Fibroblast of mammary gland (primary cell): Measurements from ENCODE around the gene LZTS2.
A peak's percentile ranks its signal among the peaks of the same experiment; 100 is the strongest.
"Not testable (repeated sequence)": the region's sequence is repeated elsewhere in the genome, so short reads cannot be mapped to it uniquely, and the experiment has no call there.

Experiments used
- DNase-seq: peaks from one replicate; pipeline ENCODE4 v3.0.0-alpha.2; 2010; ENCODE audit warnings: low read depth
- H3K4me3 ChIP-seq: 2 replicates; pipeline ENCODE4 v1.5.1; 2011; ENCODE audit warnings: low read depth, mild to moderate bottlenecking, low read length, moderate library complexity; ENCODE audit not compliant: control insufficient read depth
- TF ChIP-seq, protein P1 (sequence below): conservative IDR thresholded peaks from 2 replicates; pipeline ENCODE4 v1.5.1; 2011; ENCODE audit warnings: low read depth, low read length, inconsistent platforms; ENCODE audit not compliant: control insufficient read depth, insufficient read depth

Gene LZTS2

DNA sequence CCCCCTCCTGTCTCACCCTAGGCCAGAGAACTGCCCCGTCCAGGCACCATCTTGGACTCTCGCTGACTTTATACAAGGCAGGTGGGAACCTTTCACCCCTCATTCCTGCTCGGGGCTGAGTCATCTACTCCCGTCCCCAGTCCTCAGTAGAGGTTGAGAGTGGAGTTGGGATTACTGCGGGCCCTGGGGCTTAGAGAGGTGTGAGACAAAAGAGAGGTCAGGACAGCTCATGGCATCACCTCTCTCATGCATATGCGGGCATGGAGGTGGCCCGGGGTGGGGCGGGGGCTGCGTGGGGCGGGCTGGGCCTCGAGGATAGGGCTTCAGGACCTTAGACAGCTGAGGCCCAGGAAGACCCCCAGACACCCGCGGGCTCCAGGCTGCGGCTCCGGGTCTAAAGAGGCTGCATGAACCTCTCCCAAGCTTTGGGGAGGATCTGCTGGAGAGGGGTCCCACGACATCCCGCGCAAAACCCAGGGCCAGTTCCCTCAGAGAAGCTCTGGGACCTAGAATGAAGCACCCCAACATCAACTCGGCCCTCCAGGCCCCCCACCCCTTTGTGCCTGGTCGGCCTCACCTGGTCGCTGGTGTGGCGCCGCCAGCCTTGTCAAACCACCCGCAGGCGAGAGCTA, 31.0 kb downstream of the LZTS2 start:
- H3K4me3 ChIP-seq = peak overlapping the region; percentile 86
- no peak for DNase-seq
- TF ChIP-seq, protein P1, sequence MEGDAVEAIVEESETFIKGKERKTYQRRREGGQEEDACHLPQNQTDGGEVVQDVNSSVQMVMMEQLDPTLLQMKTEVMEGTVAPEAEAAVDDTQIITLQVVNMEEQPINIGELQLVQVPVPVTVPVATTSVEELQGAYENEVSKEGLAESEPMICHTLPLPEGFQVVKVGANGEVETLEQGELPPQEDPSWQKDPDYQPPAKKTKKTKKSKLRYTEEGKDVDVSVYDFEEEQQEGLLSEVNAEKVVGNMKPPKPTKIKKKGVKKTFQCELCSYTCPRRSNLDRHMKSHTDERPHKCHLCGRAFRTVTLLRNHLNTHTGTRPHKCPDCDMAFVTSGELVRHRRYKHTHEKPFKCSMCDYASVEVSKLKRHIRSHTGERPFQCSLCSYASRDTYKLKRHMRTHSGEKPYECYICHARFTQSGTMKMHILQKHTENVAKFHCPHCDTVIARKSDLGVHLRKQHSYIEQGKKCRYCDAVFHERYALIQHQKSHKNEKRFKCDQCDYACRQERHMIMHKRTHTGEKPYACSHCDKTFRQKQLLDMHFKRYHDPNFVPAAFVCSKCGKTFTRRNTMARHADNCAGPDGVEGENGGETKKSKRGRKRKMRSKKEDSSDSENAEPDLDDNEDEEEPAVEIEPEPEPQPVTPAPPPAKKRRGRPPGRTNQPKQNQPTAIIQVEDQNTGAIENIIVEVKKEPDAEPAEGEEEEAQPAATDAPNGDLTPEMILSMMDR = no peak

DNA sequence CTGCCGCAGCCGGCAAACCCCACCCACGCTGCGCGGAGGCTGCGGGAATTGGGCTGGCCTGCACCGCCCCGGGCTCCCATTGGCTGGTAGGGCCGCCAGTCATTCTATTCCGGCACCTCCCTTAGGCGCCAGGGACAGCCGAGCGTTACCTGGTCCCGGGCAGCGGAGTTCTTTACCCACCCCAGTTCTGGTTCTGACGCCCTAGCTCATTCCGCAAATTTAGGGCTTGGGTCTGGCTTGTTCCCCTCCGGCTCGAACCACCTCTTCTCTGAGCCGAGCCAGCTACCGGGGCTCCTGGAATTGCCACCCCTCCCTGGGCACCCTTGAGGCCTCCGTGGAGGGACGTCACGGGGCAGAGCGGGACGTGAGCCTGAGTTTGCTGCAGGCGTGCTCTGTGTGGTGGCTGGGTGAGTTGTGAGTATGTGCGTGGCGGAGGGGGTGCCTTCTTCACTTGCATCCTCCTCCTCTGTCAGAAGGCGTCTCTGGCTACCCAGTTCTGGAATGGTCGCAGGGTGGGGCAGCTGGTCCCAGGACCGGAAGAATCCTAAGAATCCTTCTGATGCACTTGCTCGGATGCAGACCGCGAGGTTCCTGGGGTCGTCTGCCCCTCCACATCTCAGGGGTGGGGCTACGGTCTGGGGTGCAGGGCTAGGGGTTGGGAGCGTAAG, 31.7 kb downstream of the LZTS2 start, which contains the start of the genes PDZD7 and SFXN3:
Gene PDZD7, minus strand, starts transcription at position 2 of the 668 bp plus-strand sequence. CDS start 910 bp downstream, outside the sequence.
Gene SFXN3, plus strand, starts transcription at position 107 of the 668 bp plus-strand sequence. CDS start 3,461 bp downstream, outside the sequence.
- H3K4me3 ChIP-seq = peak within 1 kb of the TSS; percentile 86
- DNase-seq = peak; percentile 88
- TF ChIP-seq, protein P1 = no peak

DNA sequence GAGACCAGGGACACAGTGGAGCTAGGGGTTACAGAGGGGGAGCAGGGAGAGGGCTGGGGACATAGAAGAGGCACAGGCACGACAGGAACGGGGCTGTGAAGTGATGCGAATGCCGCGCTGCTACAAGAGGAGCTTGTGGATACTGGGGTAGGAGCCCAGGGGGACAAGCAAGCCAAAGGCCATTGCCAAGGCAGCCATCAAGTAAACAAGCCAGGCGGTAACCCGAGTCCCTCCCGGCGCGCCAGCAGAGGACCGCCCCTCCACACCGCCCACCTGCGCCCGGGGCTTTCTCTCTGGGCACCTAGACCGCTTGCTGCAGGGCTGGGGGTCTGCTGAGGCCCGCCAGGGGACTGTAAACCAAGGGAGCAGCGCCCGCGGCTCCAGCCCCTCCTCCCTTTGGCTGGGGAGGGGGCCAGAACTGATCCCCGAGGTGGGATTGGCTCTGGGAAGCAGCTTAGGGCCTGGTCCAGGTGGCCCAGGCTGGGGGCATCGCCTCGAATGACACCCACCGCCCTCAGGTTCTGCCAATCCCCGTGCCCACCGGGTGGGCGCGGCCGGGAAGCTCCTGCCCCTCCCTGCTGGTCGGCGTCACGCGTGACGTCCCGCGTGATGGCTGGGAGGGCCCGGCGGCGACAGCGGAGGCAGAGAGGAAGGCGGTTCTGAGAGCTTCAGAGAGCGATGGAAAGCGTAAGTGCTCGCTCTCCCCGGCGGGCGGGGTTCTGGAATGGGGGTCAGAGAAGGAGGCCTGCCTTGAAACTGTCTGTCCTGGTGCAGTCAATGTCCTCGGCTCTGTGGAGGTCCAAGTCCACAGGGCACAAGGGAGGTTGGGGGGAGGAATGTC, 32.4 kb downstream of the LZTS2 start:
- TF ChIP-seq, protein P1 = no peak
- DNase-seq = peak; percentile 56

DNA sequence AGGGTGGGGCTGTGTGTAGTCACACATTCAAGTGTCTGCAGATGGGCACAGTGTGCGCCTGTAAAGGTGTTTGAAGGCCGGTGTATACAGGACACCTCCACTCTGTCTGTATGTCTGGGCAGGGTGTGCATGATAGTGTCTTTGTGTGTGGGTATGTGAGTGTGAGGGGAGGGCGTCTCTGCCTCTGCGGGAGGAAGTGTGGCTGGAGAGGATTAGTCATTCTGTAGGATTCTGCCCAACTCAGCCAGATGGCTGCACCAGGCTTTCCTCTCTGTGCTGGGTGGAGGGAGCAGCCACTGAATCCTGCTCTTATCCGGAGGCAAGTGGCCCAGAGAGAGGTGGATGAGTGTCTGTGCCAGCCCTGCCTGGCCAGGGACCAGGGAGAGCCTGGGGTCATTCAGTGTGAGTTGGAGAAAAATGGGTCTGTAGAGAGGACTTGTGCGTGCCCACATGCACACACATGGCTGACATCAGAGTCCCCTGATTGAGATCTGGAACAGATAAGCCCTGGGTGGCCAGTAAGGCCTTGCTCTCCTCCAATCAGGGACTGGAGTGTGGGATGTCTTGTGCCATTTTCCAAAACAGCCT, 33.1 kb downstream of the LZTS2 start:
- peak overlapping the region; percentile 86 for H3K4me3 ChIP-seq
- TF ChIP-seq, protein P1 = no peak
- DNase-seq = peak; percentile 88

More for the DNA sequence above, 32.4 kb downstream of the LZTS2 start:
- H3K4me3 ChIP-seq = peak overlapping the region; percentile 86

DNA sequence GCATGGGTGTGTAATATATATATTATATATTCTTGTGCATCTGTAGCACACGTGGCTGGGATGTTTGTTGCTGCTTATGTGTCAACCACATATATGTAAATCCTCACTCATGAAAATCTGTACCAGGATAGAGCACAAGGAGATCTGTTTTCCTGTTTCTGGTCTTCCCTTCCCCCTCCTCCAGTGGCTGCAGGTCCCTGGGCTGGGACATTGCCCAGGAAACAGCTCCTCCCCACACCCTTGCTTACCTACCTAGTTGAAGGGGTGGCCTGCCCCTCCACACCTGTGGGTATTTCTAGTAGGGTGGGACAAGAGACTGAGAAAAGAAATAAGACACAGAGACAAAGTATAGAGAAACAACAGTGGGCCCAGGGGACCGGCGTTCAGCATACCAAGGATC, 33.7 kb downstream of the LZTS2 start:
- TF ChIP-seq, protein P1 = no peak
- peak overlapping the region; percentile 86 for H3K4me3 ChIP-seq
- no peak for DNase-seq

DNA sequence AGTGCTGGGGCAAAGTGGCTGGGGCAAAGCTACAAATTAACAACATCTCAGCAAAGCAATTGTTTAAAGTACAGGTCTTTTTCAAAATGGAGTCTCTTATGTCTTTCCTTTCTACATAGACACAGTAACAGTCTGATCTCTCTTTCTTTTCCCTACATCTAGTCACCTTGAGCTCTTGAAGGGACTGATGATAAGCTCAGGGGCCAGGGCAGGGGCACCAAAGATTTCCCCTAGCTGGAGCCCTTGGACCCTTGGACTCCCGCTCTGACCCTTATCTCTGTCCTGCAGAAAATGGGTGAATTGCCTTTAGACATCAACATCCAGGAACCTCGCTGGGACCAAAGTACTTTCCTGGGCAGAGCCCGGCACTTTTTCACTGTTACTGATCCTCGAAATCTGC, 34.8 kb downstream of the LZTS2 start:
- DNase-seq = not testable (repeated sequence)

More for the DNA sequence above, 34.8 kb downstream of the LZTS2 start:
- not testable (repeated sequence) for H3K4me3 ChIP-seq
